ENCODE measurements around the gene MYO15B. TPM values are rescaled to one million over a fixed set of nuclear protein-coding genes. Genes with fewer than 3 reads are reported as not detected.

MYO15B gene
- total and polyA plus RNA-seq, 2 of the 13 experiments (the other 11 are each of a cell fraction or from before 2014, with no cell fraction given) = 2.8 to 8.1 TPM

GRCh38 chr17:75548813-75549212 lies 38.8 kb upstream of the MYO15B start:
- Histone ChIP-seq H3K4me1 (ENCODE audit: insufficient read depth, low read length) (peaks cover 53% of the 10 kb centered on the region), H3K79me2 (ENCODE audit: insufficient read depth, low read length) (no peaks in the 10 kb centered on the region), H3K4me3 (replicated peaks in 1 of 3; ENCODE audit: insufficient read depth in 1 of 3, low read depth in 2 of 3, low read length in 3 of 3) (peak overlapping the region in 1 of 3 experiments; percentile 72; a peak in 1 of 6 replicates), H3K27me3 (ENCODE audit: control insufficient read depth in 1 of 2, insufficient read depth in 2 of 2, low read length in 2 of 2) (no peaks in the 10 kb centered on the region), H3K9me3 (ENCODE audit: low read length) (no peaks in the 10 kb centered on the region), H3K4me2 (ENCODE audit: low read depth, low read length) (peak overlapping the region; percentile 96), H3K27ac (ENCODE audit: extremely low read length, insufficient read depth, low read length) (peak overlapping the region; percentile 66), H4K20me1 (ENCODE audit: insufficient read depth, low read length) (no peaks in the 10 kb centered on the region), H2AFZ (ENCODE audit: low read length) (no peak overlapping the region), H3K36me3 (replicated peaks in 1 of 2; ENCODE audit: control insufficient read depth in 1 of 2, insufficient read depth in 2 of 2, low read length in 2 of 2) (peaks cover 6 to 20% of the 10 kb centered on the region in 2 experiments; a peak in 3 of 5 replicates), H3K9ac (ENCODE audit: insufficient read depth, low read depth, low read length) (peak overlapping the region; percentile 43; the same call in 1 of the 2 replicates)
- POLR2A ChIA-PET = interaction anchor here (0.9 to 2.7 kb wide), 10 partner anchors 10 to 231 kb away, joined by 3 to 28 read pairs (median 6); partner anchors contain the start of genes LLGL2 and TMEM94
- WGBS (ENCODE audit: low lambda C conversion rate) = 89% methylated on average over 5 of the region's 5 CpGs
- no TSS peak for BruUV-seq (replicated peaks)
- CTCF ChIA-PET (ENCODE audit: low intra/inter-chr PET ratio, low total read pairs) = no interaction called here
- in situ Hi-C loops (cut with HindIII; ENCODE audit: extremely low pct_ligation_motif_present, low pct_unique_long_range_greater_than_20kb) (no loop called here), intact Hi-C loops (cut with micrococcal nuclease; ENCODE audit: unreplicated experiment) (loop anchor here (1.0 kb wide), 1 partner anchor 8 kb away; no protein-coding TSS in a partner anchor)
- ATAC-seq = no peak
- DNase-seq (ENCODE audit: low spot score) = no peak
- no peak for FAIRE-seq
- TF ChIP-seq FOXM1 (CRISPR knock-in tag; IDR thresholded peaks at IDR 0.05) (no peak), SAFB2 (CRISPR knock-in tag; IDR thresholded peaks at IDR 0.05; ENCODE audit: borderline replicate concordance, low read depth) (no peak), ATF2 (CRISPR knock-in tag; IDR thresholded peaks at IDR 0.05) (no peak), ZNF224 (CRISPR knock-in tag; IDR thresholded peaks at IDR 0.05) (0 out of 2 replicates have a peak, but pooled peaks have one; percentile 9), MIER3 (CRISPR knock-in tag; IDR thresholded peaks at IDR 0.05; ENCODE audit: borderline replicate concordance) (no peak), STAG1 (CRISPR knock-in tag; IDR thresholded peaks at IDR 0.05) (no peak), PREB (CRISPR knock-in tag; IDR thresholded peaks at IDR 0.05) (0 out of 2 replicates have a peak, but pooled peaks have one; percentile 20), ZBTB42 (CRISPR knock-in tag; IDR thresholded peaks at IDR 0.05) (no peak), DRAP1 (CRISPR knock-in tag; IDR thresholded peaks at IDR 0.05) (no peak), NFAT5 (CRISPR knock-in tag; IDR thresholded peaks at IDR 0.05) (0 out of 2 replicates have a peak, but pooled peaks have one; percentile 13), CCDC6 (CRISPR knock-in tag; IDR thresholded peaks at IDR 0.05) (no peak), THAP7 (CRISPR knock-in tag; IDR thresholded peaks at IDR 0.05) (no peak), ZNF253 (CRISPR knock-in tag; IDR thresholded peaks at IDR 0.05; ENCODE audit: borderline replicate concordance) (no peak), ATF5 (CRISPR knock-in tag; IDR thresholded peaks at IDR 0.05; ENCODE audit: low read depth) (0 out of 2 replicates have a peak, but pooled peaks have one; percentile 5), HOXD1 (CRISPR knock-in tag; IDR thresholded peaks at IDR 0.05) (peak; percentile 5; the same call in 1 of the 2 replicates)

Data from HepG2 (cell line).